OCI-LY7 (cell line): ENCODE data around the gene HDAC4.

ENCODE experiments used
- EZH2phosphoT487 ChIP-seq: fragments of 200-600 bp; sonication (generic); IDR thresholded peaks from 2 replicates; pipeline ENCODE4 v1.6.1; 2018; ENCODE audit warnings: low read depth, borderline replicate concordance, mild to moderate bottlenecking, mixed run types, antibody characterized with exemption, low read length, moderate library complexity, mixed read lengths
- TF ChIP-seq, protein P1 (sequence below): fragments of 200-600 bp; sonication (generic); conservative IDR thresholded peaks from 2 replicates; pipeline ENCODE4 v1.5.1; 2014; ENCODE audit warnings: mild to moderate bottlenecking, antibody characterized with exemption, low read length, moderate library complexity, mixed read lengths

DNA sequence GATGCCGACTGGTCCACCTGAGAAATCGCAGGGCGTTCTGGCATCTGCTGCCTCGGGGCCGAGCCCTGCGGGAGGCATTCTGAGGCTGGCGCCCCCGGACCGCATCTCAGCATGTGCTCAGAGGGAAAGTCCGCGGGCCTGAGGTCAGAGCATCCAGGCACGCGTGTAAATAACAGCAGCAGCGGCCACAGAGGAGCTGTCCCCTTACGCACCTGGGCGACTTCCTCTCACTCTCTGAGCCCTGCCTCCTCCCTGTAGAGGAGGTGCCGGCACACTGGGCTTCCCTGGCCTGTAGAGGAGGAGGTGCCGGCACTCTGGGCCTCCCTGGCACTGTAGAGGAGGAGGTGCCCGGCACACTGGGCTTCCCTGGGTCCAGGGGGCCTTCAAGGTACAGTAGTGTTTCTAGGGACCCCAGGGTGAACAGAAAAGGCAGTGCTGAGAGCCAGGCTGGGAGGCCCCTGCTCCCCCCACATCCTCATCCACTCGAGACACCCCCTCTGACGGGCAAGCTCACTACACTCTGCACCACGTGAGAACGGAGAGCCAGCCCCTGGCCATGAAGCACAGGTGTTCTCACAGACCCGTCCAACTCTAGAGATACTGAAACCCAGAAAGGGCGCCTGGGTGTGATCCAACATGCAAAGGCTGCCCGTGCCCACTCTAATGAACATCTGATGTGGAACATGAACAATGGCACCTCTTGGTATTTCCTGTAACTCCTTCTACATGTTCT, 263.5 kb downstream of the HDAC4 start:
- TF ChIP-seq, protein P1, sequence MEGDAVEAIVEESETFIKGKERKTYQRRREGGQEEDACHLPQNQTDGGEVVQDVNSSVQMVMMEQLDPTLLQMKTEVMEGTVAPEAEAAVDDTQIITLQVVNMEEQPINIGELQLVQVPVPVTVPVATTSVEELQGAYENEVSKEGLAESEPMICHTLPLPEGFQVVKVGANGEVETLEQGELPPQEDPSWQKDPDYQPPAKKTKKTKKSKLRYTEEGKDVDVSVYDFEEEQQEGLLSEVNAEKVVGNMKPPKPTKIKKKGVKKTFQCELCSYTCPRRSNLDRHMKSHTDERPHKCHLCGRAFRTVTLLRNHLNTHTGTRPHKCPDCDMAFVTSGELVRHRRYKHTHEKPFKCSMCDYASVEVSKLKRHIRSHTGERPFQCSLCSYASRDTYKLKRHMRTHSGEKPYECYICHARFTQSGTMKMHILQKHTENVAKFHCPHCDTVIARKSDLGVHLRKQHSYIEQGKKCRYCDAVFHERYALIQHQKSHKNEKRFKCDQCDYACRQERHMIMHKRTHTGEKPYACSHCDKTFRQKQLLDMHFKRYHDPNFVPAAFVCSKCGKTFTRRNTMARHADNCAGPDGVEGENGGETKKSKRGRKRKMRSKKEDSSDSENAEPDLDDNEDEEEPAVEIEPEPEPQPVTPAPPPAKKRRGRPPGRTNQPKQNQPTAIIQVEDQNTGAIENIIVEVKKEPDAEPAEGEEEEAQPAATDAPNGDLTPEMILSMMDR: no peak
- no peak for TF ChIP-seq EZH2phosphoT487
